PFSK-1 (cell line): ENCODE data around the gene PGLYRP4.

Source experiments
- FOXP2 ChIP-seq: optimal IDR thresholded peaks from 2 replicates; pipeline ENCODE3; 2011; ENCODE audit warnings: borderline replicate concordance, control low read depth, inconsistent platforms; ENCODE audit not compliant: insufficient read depth; ENCODE audit errors: extremely low read length, extremely low read depth
- POLR2AphosphoS5 ChIP-seq: IDR thresholded peaks from 2 replicates; pipeline ENCODE4 v1.6.1; 2012; ENCODE audit warnings: low read depth, mild to moderate bottlenecking, control low read depth, low read length, moderate library complexity
- REST ChIP-seq, 2 experiments: IDR thresholded peaks; 2 replicates each; pipeline versions ENCODE4 v1.6.1 to v1.8.0; 2011 to 2012; ENCODE audit warnings: low read depth in 2 of 2, low read length in 2 of 2, control low read depth in 1 of 2, inconsistent platforms in 1 of 2, mild to moderate bottlenecking in 1 of 2, moderate library complexity in 1 of 2; ENCODE audit not compliant: insufficient read depth in 1 of 2
- SIN3A ChIP-seq: IDR thresholded peaks from 2 replicates; pipeline ENCODE4 v1.6.1; 2012; ENCODE audit warnings: mild to moderate bottlenecking, low read length, moderate library complexity, borderline replicate concordance; ENCODE audit not compliant: insufficient read depth
- TAF1 ChIP-seq: IDR thresholded peaks from 2 replicates; pipeline ENCODE4 v1.6.1; 2012; ENCODE audit warnings: low read length, control low read depth, borderline replicate concordance; ENCODE audit not compliant: insufficient read depth

PGLYRP4 gene

DNA sequence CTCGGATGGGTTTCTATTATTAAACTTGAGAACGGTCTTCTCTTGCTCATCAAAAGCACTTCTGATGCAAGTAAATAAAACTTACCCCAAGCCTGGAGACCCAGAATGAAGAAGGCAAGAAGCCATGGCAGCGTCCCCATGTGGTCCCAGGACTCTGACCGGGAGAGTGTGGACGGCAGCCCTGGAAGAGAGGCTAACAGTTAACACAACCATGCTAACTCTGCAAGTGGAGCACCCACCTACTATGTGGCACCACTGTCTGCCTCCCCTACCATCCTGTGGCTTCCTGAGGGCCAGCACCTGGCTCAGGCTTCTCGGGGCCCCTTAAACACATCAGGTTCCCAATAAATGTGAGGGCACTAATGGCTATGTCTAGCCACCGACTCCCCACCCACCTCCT, 38.1 kb downstream of the PGLYRP4 start:
- TF ChIP-seq SIN3A (no peak), FOXP2 (no peak), POLR2AphosphoS5 (no peak), REST (IDR thresholded peaks at IDR 0.05; ENCODE audit: insufficient read depth in 1 of 2, low read depth in 2 of 2, low read length in 2 of 2) (no peak), TAF1 (no peak)

DNA sequence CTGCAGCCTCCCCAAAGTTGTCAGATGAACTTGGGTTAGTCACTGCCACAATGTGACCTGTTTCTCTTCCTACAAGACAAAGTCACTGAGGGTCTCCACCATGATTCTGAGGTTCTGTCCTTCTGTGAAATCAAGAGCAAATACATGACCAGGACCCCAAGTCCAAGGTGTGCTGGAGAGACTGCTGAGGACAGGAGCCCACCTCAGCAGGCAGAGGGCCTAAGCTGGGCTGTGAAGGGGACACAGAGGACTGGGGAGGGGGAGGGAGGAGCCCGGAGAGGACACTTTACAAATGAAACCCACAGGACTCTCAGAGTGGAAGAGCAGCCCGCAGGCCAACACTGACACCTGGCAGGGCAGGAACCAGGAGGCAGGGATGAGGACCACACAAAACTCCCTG, 39.2 kb downstream of the PGLYRP4 start:
- TF ChIP-seq REST (IDR thresholded peaks at IDR 0.05; ENCODE audit: insufficient read depth in 1 of 2, low read depth in 2 of 2, low read length in 2 of 2) (no peak), SIN3A (no peak), POLR2AphosphoS5 (no peak), FOXP2 (no peak), TAF1 (no peak)

- TF ChIP-seq POLR2AphosphoS5 (no peak), REST (IDR thresholded peaks at IDR 0.05; ENCODE audit: insufficient read depth in 1 of 2, low read depth in 2 of 2, low read length in 2 of 2) (no peak), SIN3A (no peak), TAF1 (no peak)
Measured at GRCh38 chr1:153308540-153308939, 40.1 kb downstream of the PGLYRP4 start.

- no peak for TF ChIP-seq REST (IDR thresholded peaks at IDR 0.05; ENCODE audit: insufficient read depth in 1 of 2, low read depth in 2 of 2, low read length in 2 of 2)
- TF ChIP-seq TAF1: no peak
- TF ChIP-seq SIN3A: no peak
- no peak for TF ChIP-seq POLR2AphosphoS5
Measured at GRCh38 chr1:153307221-153307600, 41.4 kb downstream of the PGLYRP4 start.

GRCh38 chr1:153306303-153307220, 42.1 kb downstream of the PGLYRP4 start:
- TF ChIP-seq TAF1 (no peak), POLR2AphosphoS5 (no peak), REST (IDR thresholded peaks at IDR 0.05; ENCODE audit: insufficient read depth in 1 of 2, low read depth in 2 of 2, low read length in 2 of 2) (no peak), FOXP2 (no peak), SIN3A (no peak)
